ENCODE results near the gene SAMD3.
"Not testable (repeated sequence)": the region's sequence is repeated elsewhere in the genome, so short reads cannot be mapped to it uniquely, and the experiment has no call there.

DNA sequence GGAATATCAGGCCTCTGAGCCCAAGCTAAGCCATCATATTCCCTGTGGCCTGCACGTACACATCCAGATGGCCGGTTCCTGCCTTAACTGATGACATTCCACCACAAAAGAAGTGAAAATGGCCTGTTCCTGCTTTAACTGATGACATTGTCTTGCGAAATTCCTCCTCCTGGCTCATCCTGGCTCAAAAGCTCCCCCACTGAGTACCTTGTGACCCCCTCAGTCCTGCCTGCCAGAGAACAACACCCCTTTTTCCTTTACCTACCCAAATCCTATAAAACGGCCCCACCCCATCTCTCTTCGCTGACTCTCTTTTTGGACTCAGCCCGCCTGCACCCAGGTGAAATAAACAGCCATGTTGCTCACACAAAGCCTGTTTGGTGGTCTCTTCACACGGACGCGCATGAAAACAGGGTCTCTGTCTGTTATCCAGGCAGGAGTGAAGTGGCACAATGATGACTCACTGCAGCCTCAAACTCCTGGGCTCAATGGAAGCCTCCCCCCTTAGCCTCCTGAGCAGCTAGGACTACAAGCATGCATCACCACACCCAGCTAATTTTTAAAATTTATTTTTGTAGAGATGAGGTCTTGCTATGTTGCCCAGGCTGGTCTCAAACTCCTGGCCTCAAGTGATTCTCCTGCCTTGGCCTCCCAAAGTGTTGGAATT lies 24.8 kb downstream of the SAMD3 start:
- TF ChIP-seq EZH2 (IDR thresholded peaks at IDR 0.05); POLR2AphosphoS5 (IDR thresholded peaks at IDR 0.05; ENCODE audit: borderline replicate concordance, low read depth, low read length): not testable (repeated sequence)

Measured in SK-N-MC (cell line).